ENCODE measurements around the gene FCHSD2. TPM values are rescaled to one million over a fixed set of nuclear protein-coding genes. Genes with fewer than 3 reads are reported as not detected.

The FCHSD2 gene
- total and polyA plus RNA-seq, 2 experiments from 2014 or later, result 9.1 to 19.8 TPM

GRCh38 chr11:73167363-73167954, 25.3 kb upstream of the FCHSD2 start:
- no peak overlapping the region for H2AFZ ChIP-seq
- WGBS, 2 experiments (ENCODE audit: low coverage in 1 of 2, low lambda C conversion rate in 2 of 2, missing lambda C conversion rate in 2 of 2), result 49 to 64% methylated on average over 3 of the region's 3 CpGs
- no peaks in the 10 kb centered on the region for H4K20me1 ChIP-seq (ENCODE audit: insufficient read depth)
- in situ Hi-C loops (cut with MboI), result loop anchor here (25.0 kb wide), 1 partner anchor 455 kb away; no protein-coding TSS in a partner anchor
- H3F3A ChIP-seq (ENCODE audit: insufficient read depth), result no peaks in the 10 kb centered on the region
- no peaks in the 10 kb centered on the region for H3K9me2 ChIP-seq (ENCODE audit: insufficient read depth)
- H3K4me2 ChIP-seq (ENCODE audit: unreplicated experiment), result no peak overlapping the region
- H3K27ac ChIP-seq, result no peak overlapping the region
- no peaks in the 10 kb centered on the region for H3K4me1 ChIP-seq (ENCODE audit: insufficient read depth)
- TF ChIP-seq EZH2 (IDR thresholded peaks at IDR 0.05; ENCODE audit: insufficient read depth, poor library complexity, severe bottlenecking), result no peak
- TF ChIP-seq EZH2phosphoT487 (IDR thresholded peaks at IDR 0.05; ENCODE audit: insufficient read depth, low read depth), result no peak
- no peak for DNase-seq
- no peak overlapping the region for H3K4me3 ChIP-seq
- no peak overlapping the region for H3K9ac ChIP-seq
- no peaks in the 10 kb centered on the region for H3K36me3 ChIP-seq (ENCODE audit: low read depth)
- no peaks in the 10 kb centered on the region for H3K79me2 ChIP-seq (ENCODE audit: insufficient read depth)
- H3K9me3 ChIP-seq (ENCODE audit: low read depth), result no peaks in the 10 kb centered on the region
- no peaks in the 10 kb centered on the region for H3K27me3 ChIP-seq (replicated peaks; ENCODE audit: insufficient read depth)

GRCh38 chr11:73164803-73165540, 22.9 kb upstream of the FCHSD2 start:
- H3K9me3 ChIP-seq (ENCODE audit: low read depth), result no peaks in the 10 kb centered on the region
- in situ Hi-C loops (cut with MboI), result loop anchor here (25.0 kb wide), 1 partner anchor 453 kb away; no protein-coding TSS in a partner anchor
- no peaks in the 10 kb centered on the region for H3K79me2 ChIP-seq (ENCODE audit: insufficient read depth)
- no peak overlapping the region for H2AFZ ChIP-seq
- H4K20me1 ChIP-seq (ENCODE audit: insufficient read depth), result no peaks in the 10 kb centered on the region
- H3K27me3 ChIP-seq (replicated peaks; ENCODE audit: insufficient read depth), result no peaks in the 10 kb centered on the region
- no peak for DNase-seq
- H3K9me2 ChIP-seq (ENCODE audit: insufficient read depth), result no peaks in the 10 kb centered on the region
- no peak overlapping the region for H3K4me3 ChIP-seq
- TF ChIP-seq EZH2phosphoT487 (IDR thresholded peaks at IDR 0.05; ENCODE audit: insufficient read depth, low read depth), result no peak
- TF ChIP-seq EZH2 (IDR thresholded peaks at IDR 0.05; ENCODE audit: insufficient read depth, poor library complexity, severe bottlenecking), result no peak
- no peak overlapping the region for H3K9ac ChIP-seq
- H3K36me3 ChIP-seq (ENCODE audit: low read depth), result no peaks in the 10 kb centered on the region
- H3K27ac ChIP-seq, result no peak overlapping the region
- no peak overlapping the region for H3K4me2 ChIP-seq (ENCODE audit: unreplicated experiment)
- H3F3A ChIP-seq (ENCODE audit: insufficient read depth), result no peaks in the 10 kb centered on the region
- 87 to 92% methylated on average over 2 of the region's 2 CpGs for WGBS, 2 experiments (ENCODE audit: low coverage in 1 of 2, low lambda C conversion rate in 2 of 2, missing lambda C conversion rate in 2 of 2)
- H3K4me1 ChIP-seq (ENCODE audit: insufficient read depth), result no peaks in the 10 kb centered on the region

GRCh38 chr11:73163638-73164174, 21.6 kb upstream of the FCHSD2 start:
- 76 to 82% methylated on average over 2 of the region's 2 CpGs for WGBS, 2 experiments (ENCODE audit: low coverage in 1 of 2, low lambda C conversion rate in 2 of 2, missing lambda C conversion rate in 2 of 2)

GRCh38 chr11:73162196-73162740, 20.1 kb upstream of the FCHSD2 start:
- Histone ChIP-seq H3K9ac (no peak overlapping the region), H3K36me3 (ENCODE audit: low read depth) (no peaks in the 10 kb centered on the region), H2AFZ (no peak overlapping the region), H3K9me3 (ENCODE audit: low read depth) (no peaks in the 10 kb centered on the region), H3K4me1 (ENCODE audit: insufficient read depth) (peaks cover 13% of the 10 kb centered on the region), H4K20me1 (ENCODE audit: insufficient read depth) (no peaks in the 10 kb centered on the region), H3K4me2 (ENCODE audit: unreplicated experiment) (no peak overlapping the region), H3K27me3 (replicated peaks; ENCODE audit: insufficient read depth) (no peaks in the 10 kb centered on the region), H3K27ac (no peak overlapping the region), H3F3A (ENCODE audit: insufficient read depth) (no peaks in the 10 kb centered on the region), H3K4me3 (no peak overlapping the region), H3K79me2 (ENCODE audit: insufficient read depth) (no peaks in the 10 kb centered on the region), H3K9me2 (ENCODE audit: insufficient read depth) (no peaks in the 10 kb centered on the region)
- in situ Hi-C loops (cut with MboI), result loop anchor here (25.0 kb wide), 1 partner anchor 450 kb away; no protein-coding TSS in a partner anchor
- DNase-seq, result no peak
- TF ChIP-seq EZH2phosphoT487 (IDR thresholded peaks at IDR 0.05; ENCODE audit: insufficient read depth, low read depth) (no peak), EZH2 (IDR thresholded peaks at IDR 0.05; ENCODE audit: insufficient read depth, poor library complexity, severe bottlenecking) (no peak)
- WGBS, 2 experiments (ENCODE audit: low coverage in 1 of 2, low lambda C conversion rate in 2 of 2, missing lambda C conversion rate in 2 of 2), result 71 to 73% methylated on average over 10 of the region's 10 CpGs

More at GRCh38 chr11:73163638-73164174, 21.6 kb upstream of the FCHSD2 start:
- Histone ChIP-seq H3K4me2 (ENCODE audit: unreplicated experiment) (no peak overlapping the region), H3K79me2 (ENCODE audit: insufficient read depth) (no peaks in the 10 kb centered on the region), H3F3A (ENCODE audit: insufficient read depth) (no peaks in the 10 kb centered on the region), H3K27me3 (replicated peaks; ENCODE audit: insufficient read depth) (no peaks in the 10 kb centered on the region), H2AFZ (no peak overlapping the region), H3K9me2 (ENCODE audit: insufficient read depth) (no peaks in the 10 kb centered on the region), H3K4me1 (ENCODE audit: insufficient read depth) (no peaks in the 10 kb centered on the region), H3K4me3 (no peak overlapping the region), H3K9ac (no peak overlapping the region), H3K27ac (no peak overlapping the region), H4K20me1 (ENCODE audit: insufficient read depth) (no peaks in the 10 kb centered on the region), H3K36me3 (ENCODE audit: low read depth) (no peaks in the 10 kb centered on the region), H3K9me3 (ENCODE audit: low read depth) (no peaks in the 10 kb centered on the region)
- DNase-seq, result no peak
- in situ Hi-C loops (cut with MboI), result loop anchor here (25.0 kb wide), 1 partner anchor 451 kb away; no protein-coding TSS in a partner anchor
- TF ChIP-seq EZH2 (IDR thresholded peaks at IDR 0.05; ENCODE audit: insufficient read depth, poor library complexity, severe bottlenecking) (no peak), EZH2phosphoT487 (IDR thresholded peaks at IDR 0.05; ENCODE audit: insufficient read depth, low read depth) (no peak)

Measured in GM23248 (cell line).